22Rv1 (cell line): ENCODE data around the gene SPEF2.
"Not testable (repeated sequence)": the region's sequence is repeated elsewhere in the genome, so short reads cannot be mapped to it uniquely, and the experiment has no call there.

Source experiments
- H3K27ac ChIP-seq: fragments of 450-650 bp; 2 replicates; pipeline ENCODE4 v1.5.1; 2017
- CTCF ChIP-seq: fragments of 450-650 bp; IDR thresholded peaks from 2 replicates; pipeline ENCODE4 v1.5.1; 2017; ENCODE audit warnings: mild to moderate bottlenecking
- ZFX ChIP-seq: fragments of 450-650 bp; IDR thresholded peaks from 2 replicates; pipeline ENCODE4 v1.6.1; 2017; ENCODE audit warnings: antibody characterized with exemption, borderline replicate concordance

Gene SPEF2

DNA sequence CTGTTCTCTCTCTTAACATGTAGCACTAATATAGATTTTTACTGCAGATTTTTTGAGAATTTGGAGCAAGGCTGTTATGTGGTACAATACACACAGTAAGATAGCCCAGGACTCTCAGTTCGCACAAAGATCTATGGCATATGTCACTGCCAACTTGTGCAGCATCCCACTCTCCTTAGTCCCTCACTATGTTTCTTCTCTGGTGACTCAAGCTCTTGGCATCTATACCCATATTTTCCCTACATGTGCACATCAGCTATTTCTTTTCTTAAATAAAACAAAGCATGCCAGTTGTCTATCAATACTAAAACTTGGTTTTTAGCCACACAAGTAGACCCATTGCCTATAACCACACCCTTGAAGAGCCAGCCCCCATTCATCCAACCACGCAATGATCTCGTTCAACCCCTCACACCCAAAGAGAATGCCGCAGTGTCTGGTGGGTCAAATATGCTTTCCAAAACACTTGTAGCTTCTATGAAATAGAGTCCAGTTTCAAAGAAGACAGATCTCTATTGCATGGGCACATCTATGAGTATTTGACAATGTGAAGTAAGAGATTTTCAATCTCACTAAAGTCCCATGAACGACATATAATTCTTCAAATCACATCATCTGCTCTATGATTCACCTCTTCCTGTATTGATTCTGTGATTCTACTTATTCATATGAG is 220.8 kb downstream of the SPEF2 start:
- TF ChIP-seq ZFX (no peak), CTCF (no peak)
- H3K27ac ChIP-seq: no peak overlapping the region

DNA sequence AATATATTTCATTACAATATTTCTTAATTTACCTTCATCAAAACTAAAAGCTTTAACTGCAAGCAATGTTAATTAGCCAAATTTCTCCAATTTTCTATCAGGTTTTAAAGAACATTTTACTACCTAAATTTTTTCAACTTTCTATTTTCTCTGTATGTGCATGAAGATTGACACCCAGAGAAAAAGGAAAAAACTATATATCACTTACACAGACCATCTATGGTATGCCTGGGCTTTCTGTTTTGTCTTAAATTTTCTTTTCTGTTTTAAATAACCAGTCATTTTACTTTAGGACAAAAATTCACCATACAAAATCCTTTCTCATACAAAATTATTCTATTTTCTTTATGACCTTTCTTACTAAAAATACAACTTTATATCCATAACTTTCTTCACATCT is 225.2 kb downstream of the SPEF2 start:
- TF ChIP-seq ZFX (no peak), CTCF (no peak)
- no peak overlapping the region for H3K27ac ChIP-seq

- H3K27ac ChIP-seq: not testable (repeated sequence)
These were observed 227.8 kb downstream of the SPEF2 start for GRCh38 chr5:35845508-35845907.

GRCh38 chr5:35847491-35847890 is 229.8 kb downstream of the SPEF2 start:
- TF ChIP-seq CTCF (no peak), ZFX (no peak)
- no peak overlapping the region for H3K27ac ChIP-seq

GRCh38 chr5:35847961-35848360 is 230.3 kb downstream of the SPEF2 start:
- TF ChIP-seq ZFX (no peak), CTCF (no peak)
- H3K27ac ChIP-seq: no peak overlapping the region

DNA sequence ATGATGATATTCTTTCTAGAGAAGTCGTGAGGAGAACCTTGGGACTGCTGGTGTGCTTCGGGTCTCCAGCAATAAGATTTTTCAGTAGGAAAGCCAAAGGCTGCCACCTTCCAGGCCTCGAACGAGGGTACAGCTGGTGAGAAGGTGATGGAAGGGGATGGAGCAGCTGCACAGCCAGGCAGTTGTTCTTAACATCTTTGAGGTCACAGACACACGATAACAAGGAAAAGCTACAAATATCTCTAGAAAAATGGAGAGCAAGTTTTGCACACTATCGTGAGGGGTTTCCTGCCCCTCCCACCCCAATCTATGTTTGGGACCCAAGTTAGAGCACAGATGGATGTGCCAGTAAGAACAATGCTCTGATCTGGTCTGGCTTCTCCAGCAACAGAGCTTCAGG is 232.2 kb downstream of the SPEF2 start:
- no peak overlapping the region for H3K27ac ChIP-seq
- no peak for TF ChIP-seq ZFX
- TF ChIP-seq CTCF: no peak

- TF ChIP-seq ZFX: no peak
- no peak for TF ChIP-seq CTCF
- H3K27ac ChIP-seq: no peak overlapping the region
These were observed 233.5 kb downstream of the SPEF2 start for GRCh38 chr5:35850967-35851680.
